ENCODE data around the gene NRG3. TPM values are rescaled to one million over a fixed set of nuclear protein-coding genes. Genes with fewer than 3 reads are reported as not detected.

The NRG3 gene
- total RNA-seq, 2 experiments from 2014 or later: not detected

DNA sequence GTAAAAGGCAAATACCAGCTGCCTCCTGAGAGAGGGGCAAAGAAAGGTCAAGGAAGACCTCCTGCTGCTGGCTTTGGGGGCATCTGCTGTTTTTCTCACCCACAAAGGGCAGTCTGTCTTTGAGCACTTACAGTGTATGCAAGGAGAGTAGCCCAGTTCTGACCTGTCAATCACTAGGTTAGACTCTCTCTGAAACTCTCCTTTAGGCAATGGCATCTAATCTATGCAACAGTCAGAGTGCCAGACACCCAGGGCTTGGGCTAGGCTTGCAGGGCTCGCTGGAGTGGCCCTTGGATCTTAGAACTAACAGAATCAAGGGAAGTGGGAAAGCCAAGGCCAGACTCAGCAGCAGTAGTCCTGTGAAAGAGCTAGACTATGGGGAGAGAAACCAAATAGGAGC lies 522.9 kb downstream of the NRG3 start:
- ChIA-PET CTCF (ENCODE audit: unreplicated experiment) (no interaction called here), POLR2A (no interaction called here)
- intact Hi-C loops (cut with micrococcal nuclease; ENCODE audit: unreplicated experiment): no loop called here

DNA sequence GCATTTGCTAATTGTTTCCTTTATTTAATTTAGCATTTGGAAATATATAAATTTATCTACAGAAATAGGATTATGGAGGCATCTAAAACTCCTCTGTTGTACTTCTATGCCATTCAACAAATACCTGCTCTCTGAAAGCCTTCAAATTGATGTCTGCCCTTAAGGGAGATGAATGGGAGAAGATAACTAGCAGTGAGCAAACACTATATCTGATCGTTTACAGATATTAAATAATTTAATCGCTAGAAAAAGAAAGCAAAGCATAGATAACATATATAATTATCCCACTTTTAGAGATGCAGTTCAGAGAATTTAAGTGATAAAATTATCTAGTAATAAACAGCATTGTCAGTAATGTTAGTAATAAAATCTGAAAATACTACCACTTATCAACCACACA lies 524.9 kb downstream of the NRG3 start:
- Histone ChIP-seq H3K79me2 (ENCODE audit: insufficient read depth, low read depth, low read length) (no peaks in the 10 kb centered on the region), H3K4me2 (ENCODE audit: low read length) (no peak overlapping the region), H3K4me3 (ENCODE audit: low read depth, low read length, poor library complexity, severe bottlenecking) (no peak overlapping the region), H3K4me1 (ENCODE audit: insufficient read depth, low read length, poor library complexity, severe bottlenecking) (peaks cover 14% of the 10 kb centered on the region), H3K9me3 (ENCODE audit: low read length) (no peaks in the 10 kb centered on the region), H2AFZ (ENCODE audit: low read length) (no peak overlapping the region), H3K9me2 (ENCODE audit: insufficient read depth, low read length) (no peaks in the 10 kb centered on the region), H3K36me3 (ENCODE audit: insufficient read depth, low read length) (no peaks in the 10 kb centered on the region), H3K27ac (ENCODE audit: low read depth, low read length, poor library complexity, severe bottlenecking) (no peak overlapping the region), H4K20me1 (ENCODE audit: insufficient read depth, low read length) (no peaks in the 10 kb centered on the region)
- ChIA-PET CTCF (ENCODE audit: unreplicated experiment) (no interaction called here), POLR2A (interaction anchor here (0.6 kb wide), 1 partner anchor 1450 kb away, joined by 3 read pairs; no protein-coding TSS in a partner anchor)
- intact Hi-C loops (cut with micrococcal nuclease; ENCODE audit: unreplicated experiment): no loop called here
- no TSS peak for BruUV-seq (replicated peaks)
- no peak for DNase-seq (ENCODE audit: low spot score)
- TF ChIP-seq CTCF (conservative IDR thresholded peaks at IDR 0.05; ENCODE audit: low read length) (no peak), EZH2phosphoT487 (IDR thresholded peaks at IDR 0.05; ENCODE audit: borderline replicate concordance, low read depth, low read length) (no peak)

More for the DNA sequence above, 522.9 kb downstream of the NRG3 start:
- TF ChIP-seq CTCF (conservative IDR thresholded peaks at IDR 0.05; ENCODE audit: low read length) (no peak), EZH2phosphoT487 (IDR thresholded peaks at IDR 0.05; ENCODE audit: borderline replicate concordance, low read depth, low read length) (no peak)
- H2AFZ ChIP-seq (ENCODE audit: low read length): 0 out of 2 replicates have a peak overlapping the region, but pooled peaks have one; percentile 4
- no peaks in the 10 kb centered on the region for H3K9me3 ChIP-seq (ENCODE audit: low read length)
- H4K20me1 ChIP-seq (ENCODE audit: insufficient read depth, low read length): no peaks in the 10 kb centered on the region
- H3K79me2 ChIP-seq (ENCODE audit: insufficient read depth, low read depth, low read length): no peaks in the 10 kb centered on the region
- H3K9me2 ChIP-seq (ENCODE audit: insufficient read depth, low read length): no peaks in the 10 kb centered on the region
- H3K27ac ChIP-seq (ENCODE audit: low read depth, low read length, poor library complexity, severe bottlenecking): no peak overlapping the region
- H3K36me3 ChIP-seq (ENCODE audit: insufficient read depth, low read length): no peaks in the 10 kb centered on the region
- BruUV-seq (replicated peaks): no TSS peak
- DNase-seq (ENCODE audit: low spot score): no peak
- no peak overlapping the region for H3K4me2 ChIP-seq (ENCODE audit: low read length)
- peaks cover 13% of the 10 kb centered on the region for H3K4me1 ChIP-seq (ENCODE audit: insufficient read depth, low read length, poor library complexity, severe bottlenecking)
- no peak overlapping the region for H3K4me3 ChIP-seq (ENCODE audit: low read depth, low read length, poor library complexity, severe bottlenecking)

- Histone ChIP-seq H3K9me3 (ENCODE audit: low read length) (no peaks in the 10 kb centered on the region), H4K20me1 (ENCODE audit: insufficient read depth, low read length) (no peaks in the 10 kb centered on the region), H3K27ac (ENCODE audit: low read depth, low read length, poor library complexity, severe bottlenecking) (no peak overlapping the region), H3K4me1 (ENCODE audit: insufficient read depth, low read length, poor library complexity, severe bottlenecking) (peaks cover 17% of the 10 kb centered on the region), H3K4me2 (ENCODE audit: low read length) (no peak overlapping the region), H3K36me3 (ENCODE audit: insufficient read depth, low read length) (no peaks in the 10 kb centered on the region), H3K9me2 (ENCODE audit: insufficient read depth, low read length) (no peaks in the 10 kb centered on the region), H2AFZ (ENCODE audit: low read length) (no peak overlapping the region), H3K79me2 (ENCODE audit: insufficient read depth, low read depth, low read length) (no peaks in the 10 kb centered on the region), H3K4me3 (ENCODE audit: low read depth, low read length, poor library complexity, severe bottlenecking) (no peak overlapping the region)
- intact Hi-C loops (cut with micrococcal nuclease; ENCODE audit: unreplicated experiment): no loop called here
- no peak for DNase-seq (ENCODE audit: low spot score)
- no TSS peak for BruUV-seq (replicated peaks)
- TF ChIP-seq CTCF (conservative IDR thresholded peaks at IDR 0.05; ENCODE audit: low read length) (no peak), EZH2phosphoT487 (IDR thresholded peaks at IDR 0.05; ENCODE audit: borderline replicate concordance, low read depth, low read length) (no peak)
- ChIA-PET CTCF (ENCODE audit: unreplicated experiment) (no interaction called here), POLR2A (interaction anchor here (0.5 kb wide), 1 partner anchor 1893 kb away, joined by 3 read pairs; no protein-coding TSS in a partner anchor)
Observed at GRCh38 chr10:82400841-82401240, 525.8 kb downstream of the NRG3 start.
